Measurements from ENCODE around the gene KATNBL1.
"Not testable (repeated sequence)": the region's sequence is repeated elsewhere in the genome, so short reads cannot be mapped to it uniquely, and the experiment has no call there.

KATNBL1 gene

DNA sequence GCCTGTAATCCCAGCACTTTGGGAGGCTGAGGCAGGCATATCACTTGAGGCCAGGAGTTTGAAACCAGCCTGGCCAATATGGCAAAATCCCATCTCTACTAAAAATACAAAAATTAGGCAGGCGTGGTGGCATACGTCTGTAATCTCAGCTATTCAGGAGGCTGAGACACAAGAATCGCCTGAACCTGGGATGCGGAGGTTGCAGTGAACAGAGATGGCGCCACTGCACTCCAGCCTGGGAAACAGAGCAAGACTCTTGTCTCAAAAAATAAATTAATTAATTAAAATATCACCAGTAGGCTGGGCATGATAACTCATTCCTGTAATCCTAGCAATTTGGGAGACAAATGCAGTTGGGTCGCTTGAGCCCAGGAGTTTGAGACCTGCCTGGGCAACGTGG, 16.6 kb downstream of the KATNBL1 start:
- DNase-seq (ENCODE audit: low read depth in 2 of 2), result not testable (repeated sequence)

DNA sequence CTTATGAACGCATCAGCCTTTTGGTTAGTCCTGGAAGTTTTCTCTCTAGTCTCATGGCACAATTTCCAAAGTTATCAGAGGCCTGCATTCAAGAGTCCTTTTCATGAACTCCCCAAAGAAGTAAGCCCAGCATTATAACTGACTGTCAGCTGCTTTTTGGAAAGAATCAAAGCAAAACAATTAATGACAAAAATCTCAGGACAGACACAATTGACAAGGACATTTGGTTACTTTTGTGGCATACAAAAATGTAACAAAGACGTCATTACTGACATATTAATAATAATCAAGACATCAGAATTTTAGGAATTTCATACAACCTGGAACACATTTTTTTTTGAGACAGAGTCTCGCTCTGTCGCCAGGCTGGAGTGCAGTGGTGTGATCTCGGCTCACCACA, 21.2 kb downstream of the KATNBL1 start:
- no peak for DNase-seq (ENCODE audit: low read depth in 2 of 2)

DNA sequence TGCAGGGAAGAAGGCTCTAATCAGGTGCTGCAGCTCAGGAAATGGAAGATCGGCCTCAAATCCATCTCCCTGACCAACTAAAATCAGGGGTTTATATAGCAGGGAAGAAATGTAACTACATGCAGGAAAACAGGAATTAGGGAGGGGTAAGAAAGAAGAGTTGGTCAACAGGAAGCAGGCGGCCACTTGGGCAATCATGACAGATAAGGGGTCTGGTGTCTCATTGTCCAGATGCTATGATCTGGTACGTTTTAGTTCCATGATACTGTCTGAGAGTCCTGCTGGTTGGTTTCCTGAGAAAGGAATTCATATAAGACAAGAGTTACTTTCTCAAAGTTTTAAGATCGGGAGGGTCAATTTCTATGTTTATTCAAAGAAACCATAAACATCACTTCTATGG, 24.2 kb downstream of the KATNBL1 start:
- no peak for DNase-seq (ENCODE audit: low read depth in 2 of 2)

- DNase-seq (ENCODE audit: low read depth in 2 of 2), result no peak
Observed at GRCh38 chr15:34182942-34183341, 27.0 kb downstream of the KATNBL1 start.

DNA sequence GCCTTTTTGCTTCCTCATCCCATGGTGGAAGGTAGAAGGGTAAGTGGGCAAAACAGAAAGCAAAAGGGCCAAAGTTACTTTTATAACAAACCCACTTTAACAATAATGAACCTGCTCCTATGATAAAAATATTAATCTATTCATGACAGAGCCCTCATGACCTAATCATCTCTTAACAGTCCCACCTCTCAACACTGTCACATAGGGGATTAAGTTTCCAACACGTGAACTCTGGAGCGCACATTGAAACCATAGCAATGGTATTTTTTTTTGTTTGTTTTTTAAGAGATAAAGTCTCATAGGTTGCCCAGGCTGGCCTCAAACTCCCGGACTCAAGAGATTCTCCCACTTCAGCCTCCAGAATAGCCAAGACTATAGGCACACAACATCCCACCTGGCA, 30.7 kb downstream of the KATNBL1 start:
- no peak for DNase-seq (ENCODE audit: low read depth in 2 of 2)

DNA sequence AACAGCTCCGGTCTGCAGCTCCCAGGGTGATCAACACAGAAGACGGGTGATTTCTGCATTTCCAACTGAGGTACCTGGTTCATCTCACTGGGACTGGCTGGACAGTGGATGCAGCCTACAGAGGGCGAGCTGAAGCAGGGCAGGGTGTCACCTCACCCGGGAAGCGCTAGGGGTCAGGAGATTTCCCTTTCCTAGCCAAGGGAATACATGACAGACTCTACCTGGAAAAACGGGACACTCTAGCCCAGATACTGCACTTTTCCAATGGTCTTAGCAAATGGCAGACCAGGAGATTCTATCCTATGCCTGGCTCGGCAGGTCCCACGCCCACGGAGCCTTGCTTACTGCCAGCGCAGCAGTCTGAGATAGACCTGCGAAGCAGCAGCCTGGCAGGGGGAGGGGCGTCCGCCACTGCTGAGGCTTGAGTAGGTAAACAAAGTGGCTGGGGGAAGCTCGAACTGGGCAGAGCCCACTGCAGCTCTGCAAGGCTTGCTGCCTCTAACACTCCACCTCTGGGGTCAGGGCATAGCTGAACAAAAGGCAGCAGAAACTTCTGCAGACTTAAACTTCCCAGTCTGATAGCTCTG, 43.8 kb downstream of the KATNBL1 start:
- not testable (repeated sequence) for DNase-seq (ENCODE audit: low read depth in 2 of 2)

- no peak for DNase-seq (ENCODE audit: low read depth in 2 of 2)
Observed at GRCh38 chr15:34161329-34161963, 48.5 kb downstream of the KATNBL1 start.

GRCh38 chr15:34160735-34161134, 49.2 kb downstream of the KATNBL1 start:
- no peak for DNase-seq (ENCODE audit: low read depth in 2 of 2)

- DNase-seq (ENCODE audit: low read depth in 2 of 2), result no peak
Observed at GRCh38 chr15:34158355-34158754, 51.5 kb downstream of the KATNBL1 start.

- DNase-seq (ENCODE audit: low read depth in 2 of 2), result no peak
Observed at GRCh38 chr15:34155859-34156258, 54.0 kb downstream of the KATNBL1 start.

DNA sequence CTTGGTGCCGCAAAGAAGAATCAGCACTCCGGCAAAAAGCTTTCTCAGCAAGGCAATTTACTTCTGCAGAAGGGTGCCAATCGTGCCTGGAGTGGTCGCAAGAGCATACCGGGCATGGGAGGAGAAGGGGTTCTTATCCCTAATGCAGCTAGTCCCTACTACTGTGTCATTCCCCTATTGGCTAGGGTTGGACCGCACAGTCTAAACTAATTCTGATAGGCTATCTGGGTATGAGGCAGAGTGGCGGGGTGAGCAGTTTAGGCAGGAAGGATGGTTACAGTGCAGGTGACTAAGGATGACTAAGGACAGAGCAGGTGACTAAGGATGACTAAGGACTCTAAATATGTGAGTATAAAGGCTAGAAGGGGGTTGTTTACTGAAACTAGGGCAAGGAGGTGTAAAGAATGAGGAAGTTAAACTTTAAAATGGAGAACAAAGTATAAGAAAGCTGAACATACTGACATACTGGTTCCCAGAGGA, 55.1 kb downstream of the KATNBL1 start:
- no peak for DNase-seq (ENCODE audit: low read depth in 2 of 2)

- no peak for DNase-seq (ENCODE audit: low read depth in 2 of 2)
Observed at GRCh38 chr15:34147371-34148140, 62.3 kb downstream of the KATNBL1 start.

GRCh38 chr15:34133511-34133910, 76.4 kb downstream of the KATNBL1 start:
- DNase-seq (ENCODE audit: low read depth in 2 of 2), result no peak

GRCh38 chr15:34132881-34133280, 77.0 kb downstream of the KATNBL1 start:
- DNase-seq (ENCODE audit: low read depth in 2 of 2), result no peak

- no peak for DNase-seq (ENCODE audit: low read depth in 2 of 2)
Observed at GRCh38 chr15:34128898-34129297, 81.0 kb downstream of the KATNBL1 start.

- no peak for DNase-seq (ENCODE audit: low read depth in 2 of 2)
Observed at GRCh38 chr15:34126522-34126921, 83.4 kb downstream of the KATNBL1 start.

DNA sequence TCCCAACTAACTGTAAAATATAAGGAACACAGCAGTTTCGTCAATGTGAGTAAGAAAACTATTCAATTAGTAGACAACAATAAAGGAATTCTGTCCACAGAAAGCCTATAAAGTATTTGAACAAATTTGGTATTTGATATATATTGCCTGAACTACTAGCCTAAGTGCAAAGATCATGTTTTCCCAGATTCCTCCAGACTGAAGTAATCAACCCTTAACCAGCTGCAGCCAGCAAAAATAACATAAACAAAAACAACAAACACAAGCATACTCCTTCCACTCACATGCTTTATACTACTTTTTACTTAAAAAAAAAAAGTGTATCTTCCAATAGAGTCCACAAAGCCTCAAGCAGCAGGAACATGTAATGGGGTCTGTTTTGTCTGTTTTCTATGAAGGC, 84.0 kb downstream of the KATNBL1 start:
- DNase-seq (ENCODE audit: low read depth in 2 of 2), result no peak

- DNase-seq (ENCODE audit: low read depth in 2 of 2), result no peak
Observed at GRCh38 chr15:34124651-34125050, 85.2 kb downstream of the KATNBL1 start.

GRCh38 chr15:34122771-34123183, 87.1 kb downstream of the KATNBL1 start:
- DNase-seq (ENCODE audit: low read depth in 2 of 2), result no peak

DNA sequence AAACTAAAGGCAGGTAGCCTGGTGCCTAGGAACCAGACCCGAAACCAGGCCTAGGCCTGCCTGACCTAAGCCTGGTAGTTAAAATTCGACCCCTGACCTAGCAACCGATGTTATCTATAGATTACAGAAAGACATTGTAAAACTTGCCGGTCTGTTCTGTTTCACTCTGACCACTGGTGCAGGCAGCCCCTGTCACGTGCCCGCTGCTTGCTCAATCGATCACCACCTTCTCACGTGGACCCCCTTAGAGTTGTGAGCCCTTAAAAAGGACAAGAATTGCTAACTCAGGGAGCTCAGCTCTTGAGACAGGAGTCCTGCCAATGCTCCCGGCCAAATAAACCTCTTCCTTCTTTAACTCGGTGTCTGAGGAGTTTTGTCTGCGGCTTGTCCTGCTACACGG, 88.1 kb downstream of the KATNBL1 start:
- DNase-seq (ENCODE audit: low read depth in 2 of 2), result not testable (repeated sequence)

- DNase-seq (ENCODE audit: low read depth in 2 of 2), result not testable (repeated sequence)
Observed at GRCh38 chr15:34120420-34120819, 89.5 kb downstream of the KATNBL1 start.

DNA sequence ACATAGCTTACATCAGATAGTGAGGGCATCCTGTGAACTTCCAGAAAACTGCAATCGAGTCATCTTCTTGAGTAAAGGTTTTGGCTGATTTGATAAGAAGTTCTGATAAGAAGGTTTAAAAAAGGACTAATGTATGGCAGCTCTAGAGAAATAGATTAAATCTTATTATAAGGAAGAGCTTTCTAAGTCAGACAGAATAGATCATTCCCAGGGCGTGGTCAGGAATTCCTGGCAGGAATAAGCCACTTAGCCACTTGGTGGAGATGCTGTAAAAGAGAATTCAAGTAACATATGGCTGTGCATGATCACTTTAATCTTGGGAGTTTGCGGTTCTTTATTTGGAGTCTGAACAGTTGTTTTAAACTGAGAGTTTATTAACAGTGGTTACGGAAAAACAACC, 90.6 kb downstream of the KATNBL1 start:
- no peak for DNase-seq (ENCODE audit: low read depth in 2 of 2)

GRCh38 chr15:34116620-34117019, 93.3 kb downstream of the KATNBL1 start:
- DNase-seq (ENCODE audit: low read depth in 2 of 2), result no peak

Measured in stimulated activated CD8-positive, alpha-beta memory T cell treated with anti-CD3 and anti-CD28 coated beads, Interleukin-2, amount 100 ng/mL, for 1 hour (primary cell).